ENCODE measurements around the gene SEMA4B. TPM values are rescaled to one million over a fixed set of nuclear protein-coding genes. Genes with fewer than 3 reads are reported as not detected.

SEMA4B gene
- total RNA-seq, 1 experiment from 2014 or later = 32.5 TPM

DNA sequence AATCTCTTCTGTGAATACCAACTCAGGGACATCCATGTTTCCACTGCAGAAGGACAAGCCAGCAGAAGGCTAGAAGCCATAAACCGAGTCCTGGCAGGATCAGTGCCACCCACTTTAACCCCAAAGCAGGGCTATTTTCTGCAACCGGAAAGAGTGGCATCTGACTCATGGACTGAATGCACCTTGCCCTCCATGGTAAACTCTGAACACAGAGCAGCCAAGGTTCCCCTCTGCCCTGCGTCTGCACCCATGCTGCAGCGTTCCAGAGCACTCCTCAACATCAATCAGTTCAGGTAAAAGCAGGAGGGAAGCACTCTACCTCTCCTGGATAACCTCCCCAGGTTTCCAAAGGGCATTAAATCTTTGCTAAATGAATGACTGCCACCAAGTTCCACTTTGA, 63.5 kb downstream of the SEMA4B start:
- Histone ChIP-seq H3K23me2 (ENCODE audit: insufficient read length, low read depth, low read length, poor library complexity, severe bottlenecking) (peaks cover 8% of the 10 kb centered on the region), H3K9me3 (ENCODE audit: control insufficient read depth, low read depth, low read length) (no peaks in the 10 kb centered on the region), H3K27ac (ENCODE audit: insufficient read length, low read depth, low read length) (peak overlapping the region; percentile 12), H3K79me2 (ENCODE audit: insufficient read depth, low read length) (peaks cover 9% of the 10 kb centered on the region; the same call in 1 of the 2 replicates), H4K8ac (replicated peaks; ENCODE audit: insufficient read length, low read depth, low read length) (no peak overlapping the region), H3K4me1 (ENCODE audit: insufficient read depth, low read length) (no peaks in the 10 kb centered on the region; the same call in 1 of the 2 replicates), H2BK120ac (ENCODE audit: low read depth, low read length, poor library complexity, severe bottlenecking) (no peak overlapping the region), H4K20me1 (ENCODE audit: control insufficient read depth, insufficient read depth, insufficient read length) (no peaks in the 10 kb centered on the region), H3K4me2 (ENCODE audit: insufficient read depth, insufficient read length, low read length) (peak overlapping the region; percentile 96), H3K14ac (ENCODE audit: insufficient read depth, low read length) (no peak overlapping the region), H2AK5ac (ENCODE audit: insufficient read length, low read length) (no peak overlapping the region), H3K23ac (ENCODE audit: insufficient read length, low read depth, low read length) (no peak overlapping the region), H3K18ac (ENCODE audit: insufficient read length, low read depth, low read length) (no peak overlapping the region), H4K5ac (ENCODE audit: insufficient read length, low read depth, low read length) (no peak overlapping the region), H4K91ac (ENCODE audit: insufficient read length, low read depth, low read length) (no peak overlapping the region), H3T11ph (ENCODE audit: low read length) (no peak overlapping the region), H3K79me1 (ENCODE audit: insufficient read depth, low read depth, low read length, poor library complexity, severe bottlenecking) (no peaks in the 10 kb centered on the region), H2BK15ac (ENCODE audit: low read depth, low read length) (no peak overlapping the region), H3K4ac (ENCODE audit: low read depth, low read length) (no peak overlapping the region), H2AFZ (ENCODE audit: low read length) (no peak overlapping the region), H2BK5ac (ENCODE audit: insufficient read length, low read length) (no peak overlapping the region), H3K56ac (ENCODE audit: insufficient read length, low read depth, low read length) (no peak overlapping the region), H2BK20ac (ENCODE audit: low read depth, low read length, poor library complexity, severe bottlenecking) (no peak overlapping the region), H3K27me3 (ENCODE audit: insufficient read depth, low read length) (no peaks in the 10 kb centered on the region; the same call in 1 of the 2 replicates), H2BK12ac (ENCODE audit: insufficient read length, low read depth, low read length) (no peak overlapping the region), H3K9ac (ENCODE audit: extremely low read depth, insufficient read length, low read length) (peak overlapping the region; percentile 81)
- peaks cover 29 to 37% of the 10 kb centered on the region in 2 experiments for H3K4me1 Mint-ChIP-seq
- no peak for DNase-seq
- no CpG with 5 or more reads among the region's 4 CpGs for WGBS (ENCODE audit: extremely low coverage, insufficient read length, low lambda C conversion rate)
- no peaks in the 10 kb centered on the region for H3K9me3 Mint-ChIP-seq
- peak overlapping the region; percentile 95 to 96 for H3K4me3 Mint-ChIP-seq
- H3K36me3 Mint-ChIP-seq (ENCODE audit: insufficient read depth in 1 of 3, low read depth in 3 of 3) = peaks cover 10 to 21% (median 20%) of the 10 kb centered on the region in 3 experiments; a peak in 6 of 7 replicates
- H3K27ac Mint-ChIP-seq = peak overlapping the region; percentile 79 to 99 (median 98); a peak in 5 of 7 replicates
- H3K27me3 Mint-ChIP-seq (ENCODE audit: low read depth) = no peaks in the 10 kb centered on the region; the same call in 1 of the 2 replicates
- TF ChIP-seq, protein P1, sequence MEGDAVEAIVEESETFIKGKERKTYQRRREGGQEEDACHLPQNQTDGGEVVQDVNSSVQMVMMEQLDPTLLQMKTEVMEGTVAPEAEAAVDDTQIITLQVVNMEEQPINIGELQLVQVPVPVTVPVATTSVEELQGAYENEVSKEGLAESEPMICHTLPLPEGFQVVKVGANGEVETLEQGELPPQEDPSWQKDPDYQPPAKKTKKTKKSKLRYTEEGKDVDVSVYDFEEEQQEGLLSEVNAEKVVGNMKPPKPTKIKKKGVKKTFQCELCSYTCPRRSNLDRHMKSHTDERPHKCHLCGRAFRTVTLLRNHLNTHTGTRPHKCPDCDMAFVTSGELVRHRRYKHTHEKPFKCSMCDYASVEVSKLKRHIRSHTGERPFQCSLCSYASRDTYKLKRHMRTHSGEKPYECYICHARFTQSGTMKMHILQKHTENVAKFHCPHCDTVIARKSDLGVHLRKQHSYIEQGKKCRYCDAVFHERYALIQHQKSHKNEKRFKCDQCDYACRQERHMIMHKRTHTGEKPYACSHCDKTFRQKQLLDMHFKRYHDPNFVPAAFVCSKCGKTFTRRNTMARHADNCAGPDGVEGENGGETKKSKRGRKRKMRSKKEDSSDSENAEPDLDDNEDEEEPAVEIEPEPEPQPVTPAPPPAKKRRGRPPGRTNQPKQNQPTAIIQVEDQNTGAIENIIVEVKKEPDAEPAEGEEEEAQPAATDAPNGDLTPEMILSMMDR (conservative IDR thresholded peaks at IDR 0.05) = no peak

Data from H9 (cell line).